IMR-90 (cell line): Measurements from ENCODE around the gene BMP15. TPM values are rescaled to one million over a fixed set of nuclear protein-coding genes. Genes with fewer than 3 reads are reported as not detected.

Source experiments
- ATAC-seq: fragments of 200-7000 bp; cut with Tn5 transposase; 2 replicates; pipeline ENCODE4 v1.9.1; 2020; ENCODE audit warnings: low read depth, mild to moderate bottlenecking, moderate library complexity
- BruUV-seq: library from RNA; stranded (reverse); fragments of 400-500 nt; replicated peaks from 2 replicates; lab custom pipeline; 2021; lab: Mats Ljungman, UMichigan
- CTCF ChIA-PET: fragments of 300-600 bp; formaldehyde crosslinking; extraction: SDS; loops from one replicate; lab custom pipeline; 2021; ENCODE audit warnings: antibody characterized with exemption; lab: Yijun Ruan, JAX
- POLR2A ChIA-PET: fragments of 300-600 bp; sonication (Branson Sonifier 250); formaldehyde crosslinking; loops from one replicate; lab custom pipeline; 2022; ENCODE audit warnings: antibody characterized with exemption; ENCODE audit not compliant: unreplicated experiment; lab: Charles Lee
- DNase-seq: peaks from one replicate; pipeline ENCODE4 v3.0.0; 2013
- H2AFZ ChIP-seq: replicated peaks from 2 replicates; pipeline ENCODE3; 2013; ENCODE audit warnings: low read length, mild to moderate bottlenecking; ENCODE audit not compliant: poor library complexity
- H2AK5ac ChIP-seq: 2 replicates; pipeline ENCODE4 v1.6.1; 2013; ENCODE audit warnings: low read depth, low read length, inconsistent platforms
- H2AK9ac ChIP-seq: replicated peaks from 2 replicates; pipeline ENCODE3; 2013; ENCODE audit warnings: mild to moderate bottlenecking, low read depth, low read length, moderate library complexity; ENCODE audit not compliant: poor library complexity
- H2BK120ac ChIP-seq: 2 replicates; pipeline ENCODE4 v1.6.1; 2013; ENCODE audit warnings: low read depth, low read length, inconsistent platforms
- H2BK15ac ChIP-seq: 3 replicates; pipeline ENCODE4 v1.6.1; 2013; ENCODE audit warnings: low read depth, low read length, inconsistent platforms
- H2BK20ac ChIP-seq: 2 replicates; pipeline ENCODE4 v1.6.1; 2013; ENCODE audit warnings: low read depth, mild to moderate bottlenecking, inconsistent platforms, low read length, moderate library complexity
- H2BK5ac ChIP-seq: 2 replicates; pipeline ENCODE4 v1.6.1; 2013; ENCODE audit warnings: mild to moderate bottlenecking, low read depth, low read length, inconsistent platforms; ENCODE audit not compliant: poor library complexity, severe bottlenecking
- H3K14ac ChIP-seq: replicated peaks from 2 replicates; pipeline ENCODE4 v1.6.1; 2013; ENCODE audit warnings: low read depth, low read length, inconsistent platforms
- H3K18ac ChIP-seq: 2 replicates; pipeline ENCODE4 v1.6.1; 2013; ENCODE audit warnings: low read depth, low read length, control low read depth
- H3K23ac ChIP-seq: 2 replicates; pipeline ENCODE4 v1.6.1; 2013; ENCODE audit warnings: low read depth, low read length, inconsistent platforms
- H3K27ac ChIP-seq: 2 replicates; pipeline ENCODE4 v1.5.1; 2013; ENCODE audit warnings: mild to moderate bottlenecking, control low read depth, low read length; ENCODE audit not compliant: insufficient read depth
- H3K27me3 ChIP-seq: 2 replicates; pipeline ENCODE4 v1.6.1; 2013; ENCODE audit warnings: low read length; ENCODE audit not compliant: control insufficient read depth, insufficient read depth
- H3K36me3 ChIP-seq: 2 replicates; pipeline ENCODE4 v1.6.1; 2013; ENCODE audit warnings: low read length, mixed read lengths; ENCODE audit not compliant: control insufficient read depth, insufficient read depth
- H3K4ac ChIP-seq: 2 replicates; pipeline ENCODE4 v1.6.1; 2013; ENCODE audit warnings: low read depth, low read length, inconsistent platforms
- H3K4me1 ChIP-seq: 2 replicates; pipeline ENCODE4 v1.6.1; 2013; ENCODE audit warnings: low read length, mixed read lengths; ENCODE audit not compliant: control insufficient read depth, insufficient read depth
- H3K4me2 ChIP-seq: 2 replicates; pipeline ENCODE4 v1.6.1; 2013; ENCODE audit warnings: low read depth, mild to moderate bottlenecking, control low read depth, low read length, moderate library complexity
- H3K4me3 ChIP-seq: 2 replicates; pipeline ENCODE4 v1.5.1; 2013; ENCODE audit warnings: low read depth, mild to moderate bottlenecking, control low read depth, low read length, moderate library complexity; ENCODE audit not compliant: insufficient read depth
- H3K56ac ChIP-seq: 2 replicates; pipeline ENCODE4 v1.6.1; 2013; ENCODE audit warnings: low read length, inconsistent platforms; ENCODE audit not compliant: insufficient read depth; ENCODE audit errors: extremely low read depth
- H3K79me1 ChIP-seq, 2 experiments: 2 replicates each; pipeline ENCODE4 v1.6.1; 2013; ENCODE audit warnings: low read length in 2 of 2, inconsistent platforms in 1 of 2, low read depth in 1 of 2
- H3K9ac ChIP-seq: 2 replicates; pipeline ENCODE4 v1.6.1; 2013; ENCODE audit warnings: low read depth, low read length, control low read depth
- H3K9me1 ChIP-seq: 2 replicates; pipeline ENCODE4 v1.6.1; 2013; ENCODE audit warnings: low read length, inconsistent platforms; ENCODE audit not compliant: insufficient read depth
- H3K9me3 ChIP-seq: 2 replicates; pipeline ENCODE4 v1.6.1; 2013; ENCODE audit warnings: low read length; ENCODE audit not compliant: control insufficient read depth, insufficient read depth
- H4K20me1 ChIP-seq: 2 replicates; pipeline ENCODE4 v1.6.1; 2013; ENCODE audit warnings: low read length, inconsistent platforms; ENCODE audit not compliant: insufficient read depth
- H4K5ac ChIP-seq: 2 replicates; pipeline ENCODE4 v1.6.1; 2013; ENCODE audit warnings: mild to moderate bottlenecking, low read depth, low read length, control low read depth
- H4K8ac ChIP-seq, 2 experiments: 2 replicates each; pipeline ENCODE4 v1.6.1; 2013; ENCODE audit warnings: low read depth in 2 of 2, low read length in 2 of 2, control low read depth in 1 of 2, inconsistent platforms in 1 of 2
- H4K91ac ChIP-seq: 2 replicates; pipeline ENCODE4 v1.6.1; 2013; ENCODE audit warnings: low read depth, low read length, inconsistent platforms; ENCODE audit not compliant: insufficient read depth
- BHLHE40 ChIP-seq: fragments of 150-350 bp; IDR thresholded peaks from 2 replicates; pipeline ENCODE4 v1.6.1; 2016; ENCODE audit warnings: mild to moderate bottlenecking, low read depth, low read length
- CEBPB ChIP-seq: IDR thresholded peaks from 2 replicates; pipeline ENCODE4 v1.6.1; 2012; ENCODE audit warnings: low read depth, low read length, improper control_type of control experiment
- CHD1 ChIP-seq: IDR thresholded peaks from 2 replicates; pipeline ENCODE4 v1.6.1; 2012; ENCODE audit warnings: low read depth, low read length, improper control_type of control experiment
- CTCF ChIP-seq: conservative IDR thresholded peaks from 2 replicates; pipeline ENCODE4 v1.5.1; 2012; ENCODE audit warnings: mild to moderate bottlenecking, low read depth, low read length, improper control_type of control experiment
- MAFK ChIP-seq: IDR thresholded peaks from 2 replicates; pipeline ENCODE4 v1.6.1; 2012; ENCODE audit warnings: low read depth, low read length, improper control_type of control experiment
- MXI1 ChIP-seq: IDR thresholded peaks from 2 replicates; pipeline ENCODE4 v1.6.1; 2012; ENCODE audit warnings: low read depth, mild to moderate bottlenecking, low read length, moderate library complexity, borderline replicate concordance
- NFE2L2 ChIP-seq: fragments of 150-350 bp; IDR thresholded peaks from 2 replicates; pipeline ENCODE4 v1.6.1; 2016; ENCODE audit warnings: low read depth, mild to moderate bottlenecking, low read length
- POLR2A ChIP-seq: IDR thresholded peaks from 2 replicates; pipeline ENCODE4 v1.6.1; 2012; ENCODE audit warnings: mild to moderate bottlenecking, low read depth, low read length
- RAD21 ChIP-seq: IDR thresholded peaks from 2 replicates; pipeline ENCODE4 v1.6.1; 2012; ENCODE audit warnings: low read length, improper control_type of control experiment
- RCOR1 ChIP-seq: IDR thresholded peaks from 2 replicates; pipeline ENCODE4 v1.6.1; 2012; ENCODE audit warnings: mild to moderate bottlenecking, low read length, improper control_type of control experiment; ENCODE audit not compliant: insufficient replicate concordance
- RFX5 ChIP-seq: IDR thresholded peaks from 2 replicates; pipeline ENCODE4 v1.8.0; 2012; ENCODE audit warnings: low read depth, mild to moderate bottlenecking, low read length, moderate library complexity
- SMC3 ChIP-seq: fragments of 150-350 bp; IDR thresholded peaks from 2 replicates; pipeline ENCODE4 v1.6.1; 2016; ENCODE audit warnings: low read depth, mild to moderate bottlenecking, antibody characterized with exemption, low read length, moderate library complexity
- WGBS, 2 experiments: methylation state at CpG; one replicate each; pipeline versions ENCODE4 v1.1.5 to v1.1.7; 2013; ENCODE audit warnings: missing lambda C conversion rate in 2 of 2; ENCODE audit not compliant: insufficient read length in 1 of 2; ENCODE audit errors: extremely low coverage in 2 of 2; 5-methylcytosine and 5-hydroxymethylcytosine counted together
- dilution Hi-C: fragments of 300-500 bp; cut with HindIII; formaldehyde crosslinking; loops from one replicate; pipeline ENCODE4 v1.14.3; 2018; ENCODE audit warnings: low sequenced_read_pairs; ENCODE audit not compliant: unreplicated experiment
- in situ Hi-C: fragments of 300-500 bp; cut with MboI; formaldehyde crosslinking; loops from 3 replicates; pipeline ENCODE4 v1.14.3; 2019; ENCODE audit warnings: low sequenced_read_pairs, inconsistent platforms, mixed read lengths
- intact Hi-C: fragments of 100-400 bp; cut with micrococcal nuclease; formaldehyde crosslinking; loops from 2 replicates; pipeline ENCODE4 v1.10.0; 2022
- polyA plus RNA-seq, 3 experiments: library from polyadenylated mRNA; depleted of rRNA; stranded (reverse); fragments of >200 nt; gene quantifications; 2 replicates each; pipeline ENCODE4 v1.2.3, GENCODE V29; 2012; ENCODE audit warnings: low replicate concordance in 1 of 3
- total RNA-seq: library from RNA; depleted of rRNA; stranded (reverse); fragments of >200 nt; gene quantifications from 2 replicates; pipeline ENCODE4 v1.2.3, GENCODE V29; 2012
- TF ChIP-seq, protein P1 (sequence below): fragments of 150-350 bp; IDR thresholded peaks from 2 replicates; pipeline ENCODE4 v1.6.1; 2016; ENCODE audit warnings: low read depth, mild to moderate bottlenecking, low read length, moderate library complexity, borderline replicate concordance

The BMP15 gene
- total and polyA plus RNA-seq, 2 of the 4 experiments (the other 2 are of a cell fraction): not detected

GRCh38 chrX:50893047-50893446 lies 17.5 kb upstream of the BMP15 start:
- dilution Hi-C loops: no loop called here
- no peaks in the 10 kb centered on the region for H3K79me1 ChIP-seq
- no peak overlapping the region for H2AFZ ChIP-seq

More at GRCh38 chrX:50893047-50893446, 17.5 kb upstream of the BMP15 start:
- H4K5ac ChIP-seq: no peak overlapping the region
- no peaks in the 10 kb centered on the region for H3K9me3 ChIP-seq
- H3K14ac ChIP-seq: no peak overlapping the region
- WGBS, 2 experiments: 53% methylated on average over 3 of the region's 3 CpGs; no CpG with 5 or more reads in 1 of the 2 experiments
- H2BK120ac ChIP-seq: no peak overlapping the region
- H3K4me2 ChIP-seq: no peak overlapping the region
- no peak overlapping the region for H3K9ac ChIP-seq
- H2AK5ac ChIP-seq: no peak overlapping the region
- H3K27me3 ChIP-seq: no peaks in the 10 kb centered on the region
- no peak overlapping the region for H3K27ac ChIP-seq
- no peaks in the 10 kb centered on the region for H3K4me1 ChIP-seq
- no peak overlapping the region for H4K91ac ChIP-seq
- H3K56ac ChIP-seq: no peak overlapping the region
- CTCF ChIA-PET: no interaction called here
- ATAC-seq (no peak), DNase-seq (no peak)
- no peaks in the 10 kb centered on the region for H4K20me1 ChIP-seq
- TF ChIP-seq CHD1: no peak
- no peak for TF ChIP-seq BHLHE40
- no peak for TF ChIP-seq MAFK
- no peak for TF ChIP-seq CEBPB
- no peak for TF ChIP-seq RCOR1
- no peak for TF ChIP-seq SMC3
- no peak for TF ChIP-seq CTCF
- TF ChIP-seq NFE2L2: no peak
- TF ChIP-seq MXI1: no peak
- no peak for TF ChIP-seq RFX5
- TF ChIP-seq, protein P1, sequence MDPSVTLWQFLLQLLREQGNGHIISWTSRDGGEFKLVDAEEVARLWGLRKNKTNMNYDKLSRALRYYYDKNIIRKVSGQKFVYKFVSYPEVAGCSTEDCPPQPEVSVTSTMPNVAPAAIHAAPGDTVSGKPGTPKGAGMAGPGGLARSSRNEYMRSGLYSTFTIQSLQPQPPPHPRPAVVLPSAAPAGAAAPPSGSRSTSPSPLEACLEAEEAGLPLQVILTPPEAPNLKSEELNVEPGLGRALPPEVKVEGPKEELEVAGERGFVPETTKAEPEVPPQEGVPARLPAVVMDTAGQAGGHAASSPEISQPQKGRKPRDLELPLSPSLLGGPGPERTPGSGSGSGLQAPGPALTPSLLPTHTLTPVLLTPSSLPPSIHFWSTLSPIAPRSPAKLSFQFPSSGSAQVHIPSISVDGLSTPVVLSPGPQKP: no peak
- TF ChIP-seq POLR2A: no peak
- TF ChIP-seq RAD21: no peak
- no peak overlapping the region for H3K4me3 ChIP-seq
- no peak overlapping the region for H4K8ac ChIP-seq
- H2AK9ac ChIP-seq: no peak overlapping the region
- POLR2A ChIA-PET: no interaction called here
- H2BK5ac ChIP-seq: no peak overlapping the region
- H3K4ac ChIP-seq: no peak overlapping the region
- no peak overlapping the region for H3K23ac ChIP-seq
- in situ Hi-C loops (no loop called here), intact Hi-C loops (no loop called here)
- no peak overlapping the region for H3K18ac ChIP-seq
- H2BK15ac ChIP-seq: no peak overlapping the region
- no peak overlapping the region for H2BK20ac ChIP-seq
- no peaks in the 10 kb centered on the region for H3K9me1 ChIP-seq
- H3K36me3 ChIP-seq: no peaks in the 10 kb centered on the region
- BruUV-seq: no TSS peak
